Stimulated activated CD4-positive, alpha-beta T cell treated with anti-CD3 and anti-CD28 coated beads, TNF-alpha, amount 100 ng/mL, for 48 hours (primary cell): ENCODE measurements around the gene METTL17.
"Not testable (repeated sequence)": the region's sequence is repeated elsewhere in the genome, so short reads cannot be mapped to it uniquely, and the experiment has no call there.

Experiments used
- DNase-seq, 3 donors: peaks; one replicate each; pipeline ENCODE4 v3.0.0-alpha.2; 2020; ENCODE audit warnings: low read depth in 3 of 3

The METTL17 gene

DNA sequence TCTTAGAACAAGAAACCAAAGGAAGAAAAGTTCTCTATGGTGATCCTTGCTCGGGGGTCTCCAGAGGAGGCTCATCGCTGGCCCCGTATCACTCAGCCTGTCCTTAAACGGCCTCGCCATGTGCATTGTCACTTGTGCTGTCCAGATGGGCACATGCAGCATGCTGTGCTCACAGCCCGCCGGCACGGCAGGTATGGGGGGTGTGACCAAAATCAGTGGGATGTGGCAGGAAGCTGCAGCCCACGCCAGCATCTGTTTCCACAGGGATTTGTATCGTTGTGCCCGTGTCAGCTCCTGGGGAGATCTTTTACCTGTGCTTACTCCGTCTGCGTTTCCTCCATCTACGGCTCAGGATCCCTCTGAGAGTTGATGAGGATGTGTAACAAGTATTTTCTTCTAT is 6.7 kb downstream of the METTL17 start:
- no peak for DNase-seq

DNA sequence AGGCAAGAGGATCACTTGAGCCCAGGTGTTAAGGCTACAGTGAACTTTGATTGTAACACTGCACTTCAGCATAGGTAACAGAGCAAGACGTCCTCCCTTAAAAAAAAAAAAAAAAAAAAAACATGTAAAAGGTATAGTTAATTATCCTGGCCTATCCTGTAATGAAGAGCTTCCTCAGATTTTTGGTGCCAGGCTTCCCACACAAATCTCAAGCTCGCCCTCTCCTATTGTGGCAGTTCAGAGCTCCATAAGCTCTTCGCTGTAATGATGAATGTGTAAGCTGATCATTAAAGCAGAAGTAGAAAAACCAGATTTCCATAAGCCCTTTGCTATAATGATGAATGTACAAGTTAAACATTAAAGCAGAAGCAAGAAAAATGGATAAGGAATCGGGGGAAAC is 7.3 kb downstream of the METTL17 start:
- no peak for DNase-seq

DNA sequence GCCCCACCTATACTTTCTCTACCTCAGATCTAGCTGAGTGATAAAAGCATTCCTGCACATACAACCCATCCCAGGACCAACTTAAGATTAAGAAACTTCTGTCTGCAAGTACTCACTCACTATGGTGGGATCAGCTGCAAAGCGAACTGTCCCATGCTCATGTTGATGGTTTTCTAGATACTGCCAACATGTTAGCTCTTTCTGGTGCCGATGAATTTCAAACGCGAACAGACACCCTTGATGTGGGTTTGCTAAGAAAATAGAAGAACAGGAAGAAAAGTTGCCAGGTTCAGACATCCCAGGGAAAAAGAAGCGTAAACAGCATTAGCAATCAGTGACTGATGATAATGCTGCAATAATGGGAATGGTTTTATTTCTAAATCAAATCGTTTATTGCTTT is 7.8 kb downstream of the METTL17 start:
- no peak for DNase-seq

DNA sequence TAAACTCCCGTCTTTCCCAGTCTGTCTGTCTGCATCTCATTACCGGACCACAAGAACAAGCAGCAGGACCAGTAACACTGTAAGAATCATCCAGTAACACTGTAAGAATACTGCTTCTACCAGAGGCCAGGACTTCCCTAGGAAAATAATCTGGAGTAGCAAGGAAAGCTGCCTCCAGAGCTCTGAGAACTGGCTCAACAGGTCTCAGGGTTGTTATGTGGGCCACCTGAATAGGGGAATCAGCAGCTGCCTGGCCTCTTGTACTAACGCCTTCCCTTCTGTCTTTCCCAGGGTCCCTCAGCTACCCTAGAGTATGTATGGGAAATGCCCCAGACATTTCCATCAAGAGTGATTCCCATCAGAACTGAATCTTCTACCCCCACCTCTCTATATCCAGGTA is 8.4 kb downstream of the METTL17 start:
- no peak for DNase-seq

DNA sequence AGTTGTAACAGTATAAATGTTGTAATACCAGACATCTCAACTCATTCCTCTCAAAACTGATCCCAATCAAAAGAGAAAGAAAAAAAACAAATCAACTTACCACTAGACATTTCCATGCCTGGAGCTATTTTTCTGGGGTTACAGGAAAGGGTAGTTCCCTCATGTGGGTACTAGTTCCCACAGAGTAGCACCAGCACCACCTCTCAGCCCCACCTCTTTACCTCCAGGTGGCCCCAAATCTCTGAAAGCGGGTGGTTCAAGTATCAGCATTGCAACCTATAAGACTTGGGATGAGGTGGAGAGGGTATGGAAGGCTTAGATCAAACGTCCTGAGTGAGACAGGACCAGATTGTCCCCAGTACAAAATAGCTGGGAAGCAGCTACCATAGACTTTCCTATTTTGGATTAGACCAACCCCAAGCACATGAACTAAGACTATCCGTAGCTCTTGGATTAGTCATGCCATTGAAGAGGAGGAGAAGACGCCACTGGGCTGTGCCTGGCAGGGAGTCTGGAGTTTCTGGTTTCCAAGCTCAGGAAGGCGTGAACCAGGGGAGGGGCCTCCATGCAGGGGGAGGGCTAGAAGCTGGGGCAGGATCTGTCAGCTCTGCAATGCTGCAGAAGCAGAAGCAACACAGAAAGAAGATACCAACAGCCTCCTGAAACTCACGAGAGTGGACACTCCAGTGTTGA is 9.0 kb downstream of the METTL17 start, which contains the start of gene SLC39A2:
Gene SLC39A2, plus strand, starts transcription at position 620 of the 693 bp plus-strand sequence. CDS start 154 bp downstream, outside the sequence.
- DNase-seq, result no peak

DNA sequence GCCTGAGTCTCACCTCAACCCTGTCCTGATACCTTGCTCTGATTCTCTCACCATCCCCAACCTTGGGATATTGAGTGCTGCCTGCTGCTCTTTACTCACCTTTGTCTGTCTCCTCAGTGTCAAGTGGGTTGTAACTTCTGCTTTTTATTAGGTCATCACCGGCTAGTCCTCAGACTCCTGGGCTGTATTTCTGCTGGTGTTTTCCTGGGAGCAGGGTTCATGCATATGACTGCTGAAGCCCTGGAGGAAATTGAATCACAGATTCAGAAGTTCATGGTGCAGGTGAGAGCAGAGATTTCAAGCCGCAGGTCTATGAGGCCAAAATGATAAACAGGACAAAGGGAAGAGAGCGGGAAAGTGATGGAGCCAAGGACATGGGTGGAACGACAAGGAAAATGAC is 9.8 kb downstream of the METTL17 start:
- no peak for DNase-seq

- no peak for DNase-seq
These were observed 11.4 kb downstream of the METTL17 start for GRCh38 chr14:21001218-21001617.

GRCh38 chr14:21003788-21004346 is 14.1 kb downstream of the METTL17 start:
- DNase-seq, result no peak

DNA sequence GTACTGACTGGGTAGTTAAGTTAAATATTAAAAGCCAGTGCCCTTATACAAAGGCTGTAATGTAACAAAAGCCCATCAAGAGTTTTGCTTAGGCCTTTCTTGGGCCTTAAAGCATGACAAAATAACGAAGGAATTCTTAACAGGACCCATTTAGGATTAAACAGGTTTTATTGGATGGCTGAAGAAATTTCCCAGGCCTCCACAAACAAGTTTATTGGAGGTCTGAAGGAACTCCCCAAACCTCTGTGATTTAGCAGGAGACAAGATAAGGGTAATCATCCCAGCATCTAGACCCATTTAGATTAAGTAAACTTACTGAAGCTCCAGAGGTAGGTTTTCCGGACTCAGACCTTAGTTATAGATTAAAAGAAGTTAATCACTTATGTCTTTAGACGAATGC is 19.9 kb downstream of the METTL17 start:
- DNase-seq, result not testable (repeated sequence)

DNA sequence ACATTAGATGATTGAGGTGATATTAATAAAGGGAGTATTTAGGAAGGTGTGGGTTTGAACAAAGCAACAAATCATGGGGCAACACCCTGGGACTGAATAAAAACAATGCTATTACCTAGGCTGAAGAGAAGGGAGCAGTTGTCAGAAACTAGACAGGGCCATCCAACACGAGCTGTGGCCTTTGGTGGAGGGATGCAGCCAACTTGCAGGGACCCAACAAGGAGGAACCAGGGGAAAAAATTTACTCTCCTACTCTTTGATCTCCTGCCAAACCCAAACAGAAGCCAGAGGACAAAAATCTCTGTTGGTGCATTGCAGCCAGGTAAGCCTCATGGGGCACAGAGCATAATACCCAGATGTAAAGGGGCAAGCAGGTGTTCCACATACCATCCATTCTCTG is 21.4 kb downstream of the METTL17 start:
- DNase-seq, result no peak

- peak; percentile 44 to 77 (median 74) for DNase-seq
These were observed 25.0 kb downstream of the METTL17 start for GRCh38 chr14:21014761-21015190.

- DNase-seq, result no peak
These were observed 25.5 kb downstream of the METTL17 start for GRCh38 chr14:21015312-21015711.

DNA sequence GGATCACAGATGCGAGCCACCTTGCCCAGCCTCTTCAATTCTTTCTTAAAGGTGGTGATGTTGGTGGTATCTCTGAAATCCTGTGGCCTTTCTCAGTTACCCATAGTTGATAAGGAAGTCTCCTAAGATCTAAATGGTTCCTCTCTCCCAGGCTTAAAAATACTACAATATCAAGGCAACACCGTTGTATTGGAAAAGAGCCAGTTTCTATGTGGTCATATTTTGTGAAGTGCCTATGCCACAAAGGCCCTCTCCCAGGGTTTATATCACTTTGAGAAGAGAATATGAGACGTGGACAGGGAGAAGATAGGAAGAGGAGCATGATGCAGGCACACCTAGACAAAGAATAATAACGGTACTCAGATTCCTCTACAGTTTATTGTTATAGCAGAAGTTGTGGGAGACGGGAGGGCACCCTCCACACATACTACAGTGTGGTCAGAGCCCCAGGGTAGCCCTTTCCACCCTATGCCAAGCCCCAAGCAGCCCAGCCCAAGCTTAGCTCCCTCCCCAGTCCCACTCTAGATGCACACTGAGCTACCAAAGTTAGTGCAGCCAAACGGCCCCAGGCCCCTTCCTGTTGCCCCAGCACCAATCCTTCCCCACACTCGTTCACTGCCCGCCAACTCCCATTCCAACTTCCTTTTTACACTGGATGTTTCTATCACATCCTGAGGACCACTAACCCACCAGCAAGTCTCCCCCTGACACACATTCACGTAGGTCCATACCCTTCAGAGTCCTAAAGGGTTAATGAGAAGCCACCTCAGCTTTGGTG is 26.8 kb downstream of the METTL17 start:
- DNase-seq, result no peak

DNA sequence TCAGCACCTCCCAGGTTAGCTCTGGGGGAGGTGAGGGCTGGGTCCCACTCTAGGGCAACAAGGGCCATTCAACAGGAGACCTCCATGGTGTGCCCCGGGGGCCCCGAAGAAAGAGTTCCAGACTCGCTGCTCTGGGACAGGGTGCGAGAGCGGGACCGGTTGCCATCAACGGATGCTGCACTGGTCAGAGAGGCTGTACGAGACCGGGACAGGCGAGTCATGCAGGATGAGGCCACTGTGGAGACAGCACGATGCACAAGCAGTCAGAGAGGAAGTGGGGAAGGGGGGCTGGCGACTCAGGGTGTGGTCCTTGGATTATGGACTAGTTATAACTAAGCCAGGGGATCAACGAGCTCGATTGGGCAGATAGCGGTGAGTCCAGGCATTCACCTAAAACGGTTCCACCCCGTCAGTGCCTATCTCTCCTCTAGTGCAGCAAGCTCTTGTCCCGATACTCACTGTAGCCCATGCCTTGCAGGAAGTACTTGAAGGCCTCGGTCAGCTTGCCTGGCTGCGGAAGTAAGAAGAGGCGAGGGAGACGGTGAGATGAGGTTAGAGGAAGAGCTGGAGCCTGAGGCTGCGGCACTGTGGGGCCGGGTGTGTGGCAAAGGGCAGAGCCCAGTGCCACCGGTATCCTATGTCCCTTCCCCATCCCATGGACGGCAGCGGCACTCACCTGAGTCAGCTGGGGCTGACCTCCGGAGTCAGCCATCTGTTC is 27.9 kb downstream of the METTL17 start:
- no peak for DNase-seq

DNA sequence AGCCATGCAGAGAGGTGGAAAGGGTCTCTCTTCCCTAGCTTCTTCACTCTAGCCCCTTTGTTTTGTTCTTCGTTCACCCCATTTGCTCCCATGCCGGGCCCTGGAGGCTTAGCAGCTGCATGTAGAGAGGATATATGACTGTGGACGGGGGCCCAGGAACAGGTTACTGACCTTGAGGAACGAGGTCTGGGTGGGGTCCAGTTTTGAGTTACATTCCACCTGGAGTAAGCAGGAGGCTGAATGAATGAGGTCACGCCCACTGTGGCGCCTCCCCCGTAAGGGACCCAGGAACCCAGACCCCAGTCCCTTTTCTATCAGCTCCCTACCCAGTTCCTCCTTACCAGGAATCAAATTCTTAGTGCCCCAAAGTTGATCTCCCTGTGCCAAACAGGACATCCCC is 28.5 kb downstream of the METTL17 start:
- no peak for DNase-seq

- no peak for DNase-seq
These were observed 29.0 kb downstream of the METTL17 start for GRCh38 chr14:21018781-21019180.

DNA sequence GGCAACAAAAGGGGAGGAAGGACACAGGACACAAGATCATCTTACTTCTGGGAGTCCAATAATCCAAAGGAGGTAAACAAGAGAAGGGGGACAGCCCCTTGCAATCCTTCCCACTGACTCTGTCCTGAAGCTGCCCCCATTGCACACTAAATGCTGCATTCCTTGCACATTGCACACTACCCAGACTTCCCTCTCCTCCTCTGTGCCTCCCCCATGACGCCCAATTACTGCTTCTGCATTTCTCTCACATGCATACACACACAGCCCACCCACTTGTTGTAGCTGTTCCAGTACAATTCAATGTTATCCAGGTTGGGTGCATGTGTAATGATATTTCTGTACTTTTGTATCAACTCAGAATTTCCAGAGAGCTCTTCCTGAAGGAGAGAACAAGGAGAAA is 29.6 kb downstream of the METTL17 start:
- DNase-seq, result no peak

GRCh38 chr14:21020977-21021545 is 31.3 kb downstream of the METTL17 start:
- DNase-seq, result no peak

DNA sequence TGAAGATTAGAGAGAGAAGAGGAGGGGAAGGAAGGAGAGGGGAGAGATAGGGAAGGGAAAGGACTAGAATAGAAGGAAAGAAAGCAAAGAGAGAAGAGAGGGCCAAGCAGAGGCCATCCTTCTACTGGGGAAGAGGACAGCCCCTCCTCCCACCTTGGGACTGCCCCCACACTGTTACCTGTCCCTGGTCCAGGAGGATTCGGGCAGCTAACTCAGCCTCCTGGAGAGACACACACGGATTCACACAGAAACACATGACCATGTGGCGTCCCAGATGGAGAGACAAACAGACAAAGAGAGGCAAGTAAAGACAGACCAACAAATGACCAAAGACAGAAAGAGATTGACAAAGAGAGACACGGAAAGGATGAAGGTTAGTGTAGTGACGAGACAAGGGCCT is 32.9 kb downstream of the METTL17 start:
- DNase-seq, result no peak

DNA sequence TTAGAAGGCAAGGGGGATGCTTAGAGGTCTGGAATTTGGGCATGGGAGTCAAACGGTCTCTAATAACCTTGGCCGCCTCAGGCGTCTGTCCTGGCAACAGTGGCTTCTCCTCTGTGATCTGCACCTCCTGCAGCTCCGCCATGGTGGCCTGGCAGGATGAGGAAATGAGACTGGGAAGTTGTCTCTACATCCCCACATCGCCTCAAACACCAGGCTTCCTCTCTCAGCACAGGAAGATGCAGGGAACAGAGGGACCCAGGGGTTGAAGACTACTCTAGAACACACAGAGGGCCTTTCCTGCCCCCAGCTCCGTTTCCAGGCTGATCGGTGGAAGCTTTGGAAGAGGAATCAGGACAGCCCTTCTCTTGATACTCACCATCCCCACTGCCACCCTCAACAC is 33.4 kb downstream of the METTL17 start:
- no peak for DNase-seq

DNA sequence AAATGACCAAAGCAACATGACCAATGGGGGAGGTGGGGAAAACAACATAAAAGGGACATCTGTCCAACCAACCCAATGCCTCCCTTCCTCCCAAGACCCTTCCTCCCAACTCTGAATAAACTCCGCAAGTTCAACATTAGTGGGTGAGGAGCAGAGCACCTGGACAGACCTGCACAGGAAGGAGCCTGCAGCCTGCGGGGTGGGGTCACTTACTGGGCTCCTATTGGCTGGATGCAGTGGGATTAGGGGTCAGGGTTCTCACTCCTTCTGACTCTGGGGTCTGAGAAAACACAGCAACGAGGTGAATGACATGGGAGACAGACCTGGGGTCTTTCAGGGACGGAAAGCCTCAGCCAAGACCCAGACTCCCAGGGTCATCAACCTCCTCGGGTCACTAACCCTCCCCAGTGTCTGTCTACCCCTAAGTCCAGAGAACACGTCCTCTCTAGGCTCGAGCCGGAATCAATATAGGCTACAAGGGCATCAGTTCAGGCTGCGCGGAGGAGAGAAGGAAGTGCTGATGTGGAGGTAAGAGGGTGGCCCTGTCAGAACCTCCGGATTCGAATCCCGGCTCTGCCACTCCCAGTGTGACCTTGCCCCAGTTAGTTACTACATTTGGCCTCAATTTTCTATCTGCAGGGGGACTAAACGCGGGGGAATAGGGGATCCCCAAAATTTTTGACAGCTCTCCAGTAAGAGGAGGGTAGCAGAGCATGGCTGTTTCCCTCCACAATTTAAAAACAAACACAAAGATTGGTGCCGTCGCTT is 34.2 kb downstream of the METTL17 start:
- DNase-seq, result no peak
